ENCODE results near the gene OR8B3. TPM values are rescaled to one million over a fixed set of nuclear protein-coding genes. Genes with fewer than 3 reads are reported as not detected.

OR8B3 gene
- total and polyA plus RNA-seq, 10 of the 15 experiments (the other 5 are each of a cell fraction or from before 2014, with no cell fraction given): not detected

DNA sequence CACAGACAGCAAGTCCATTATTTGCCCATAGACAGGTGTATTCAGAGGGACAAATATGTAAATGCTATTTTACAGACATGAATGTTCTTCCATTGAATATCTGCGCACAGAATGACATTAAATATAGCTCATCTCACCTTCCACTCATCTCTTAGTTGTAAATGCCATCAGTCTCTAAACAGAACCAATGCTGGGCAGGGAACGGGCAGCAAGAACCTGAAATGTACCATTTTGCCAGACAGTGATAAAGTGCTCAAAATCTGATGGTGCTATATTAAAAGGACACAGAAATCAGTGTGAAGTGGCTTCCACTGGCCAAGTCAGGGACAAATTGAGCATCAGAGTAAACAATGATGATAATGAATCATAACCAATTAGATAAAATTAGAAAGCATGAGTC lies 35.9 kb upstream of the OR8B3 start:
- ChIA-PET CTCF (no interaction called here), RAD21 (ENCODE audit: unreplicated experiment) (no interaction called here), POLR2A (no interaction called here), SMC1A (ENCODE audit: uncharacterized antibody, unreplicated experiment) (no interaction called here)
- intact Hi-C loops (cut with micrococcal nuclease; ENCODE audit: unreplicated experiment) (no loop called here), in situ Hi-C loops (cut with MboI) (no loop called here)
- no peaks in the 10 kb centered on the region for H3K79me2 ChIP-seq (ENCODE audit: control insufficient read depth, insufficient read depth, low read length)
- no peaks in the 10 kb centered on the region for H3K4me1 ChIP-seq (ENCODE audit: control insufficient read depth, insufficient read depth, low read length)
- no peaks in the 10 kb centered on the region for H3K36me3 ChIP-seq (ENCODE audit: control insufficient read depth in 2 of 2, insufficient read depth in 2 of 2, low read length in 1 of 2)
- ATAC-seq (no peak), DNase-seq (ENCODE audit: low read depth, low spot score) (no peak), FAIRE-seq (no peak)
- no peak overlapping the region for H3K9ac ChIP-seq (ENCODE audit: control insufficient read depth, insufficient read depth, low read length)
- no peak overlapping the region for H2AFZ ChIP-seq (ENCODE audit: control insufficient read depth, low read depth, low read length)
- no peak overlapping the region for H3K27ac ChIP-seq (ENCODE audit: control insufficient read depth, insufficient read depth)
- no TSS peak for BruUV-seq (replicated peaks)
- no peaks in the 10 kb centered on the region for H4K20me1 ChIP-seq (ENCODE audit: control insufficient read depth, insufficient read depth)
- no peaks in the 10 kb centered on the region; the same call in 2 of the 3 replicates for H3K9me3 ChIP-seq (replicated peaks; ENCODE audit: control insufficient read depth, insufficient read depth, low read length)
- TF ChIP-seq NFYB (IDR thresholded peaks at IDR 0.05; ENCODE audit: insufficient read depth, low read depth, low read length) (no peak), BHLHE40 (IDR thresholded peaks at IDR 0.05; ENCODE audit: borderline replicate concordance in 1 of 2, low read depth in 2 of 2, low read length in 1 of 2) (no peak), ATF7 (IDR thresholded peaks at IDR 0.05; ENCODE audit: low read depth) (no peak), ZNF622 (IDR thresholded peaks at IDR 0.05) (no peak), NFIC (IDR thresholded peaks at IDR 0.05; ENCODE audit: low read depth, low read length) (no peak), RBBP5 (conservative IDR thresholded peaks at IDR 0.05) (no peak), IKZF1 (conservative IDR thresholded peaks at IDR 0.05) (no peak), CREB1 (IDR thresholded peaks at IDR 0.05; ENCODE audit: low read depth) (no peak), SIN3A (IDR thresholded peaks at IDR 0.05; ENCODE audit: low read depth, low read length) (no peak)
- TF ChIP-seq, protein P1, sequence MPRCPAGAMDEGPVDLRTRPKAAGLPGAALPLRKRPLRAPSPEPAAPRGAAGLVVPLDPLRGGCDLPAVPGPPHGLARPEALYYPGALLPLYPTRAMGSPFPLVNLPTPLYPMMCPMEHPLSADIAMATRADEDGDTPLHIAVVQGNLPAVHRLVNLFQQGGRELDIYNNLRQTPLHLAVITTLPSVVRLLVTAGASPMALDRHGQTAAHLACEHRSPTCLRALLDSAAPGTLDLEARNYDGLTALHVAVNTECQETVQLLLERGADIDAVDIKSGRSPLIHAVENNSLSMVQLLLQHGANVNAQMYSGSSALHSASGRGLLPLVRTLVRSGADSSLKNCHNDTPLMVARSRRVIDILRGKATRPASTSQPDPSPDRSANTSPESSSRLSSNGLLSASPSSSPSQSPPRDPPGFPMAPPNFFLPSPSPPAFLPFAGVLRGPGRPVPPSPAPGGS (IDR thresholded peaks at IDR 0.05; ENCODE audit: borderline replicate concordance, insufficient read depth, low read depth, low read length, poor library complexity, severe bottlenecking): no peak
- H3K4me2 ChIP-seq (ENCODE audit: control insufficient read depth, insufficient read depth): no peak overlapping the region
- 3% methylated on average over 2 of the region's 2 CpGs for WGBS (ENCODE audit: insufficient coverage, insufficient replicate concordance, low lambda C conversion rate, missing lambda C conversion rate)
- no peak overlapping the region for H3K4me3 ChIP-seq
- H3K27me3 ChIP-seq (replicated peaks in 1 of 2; ENCODE audit: control insufficient read depth in 2 of 2, insufficient read depth in 2 of 2, low read length in 1 of 2): no peaks in the 10 kb centered on the region; a peak in 1 of 4 replicates

Measured in GM12878 (cell line).